22Rv1 (cell line): Measurements from ENCODE around the gene GPR50.

ENCODE experiments used
- H3K27ac ChIP-seq: fragments of 450-650 bp; 2 replicates; pipeline ENCODE4 v1.5.1; 2017
- ZFX ChIP-seq: fragments of 450-650 bp; IDR thresholded peaks from 2 replicates; pipeline ENCODE4 v1.6.1; 2017; ENCODE audit warnings: antibody characterized with exemption, borderline replicate concordance
- TF ChIP-seq, protein P1 (sequence below): fragments of 450-650 bp; IDR thresholded peaks from 2 replicates; pipeline ENCODE4 v1.5.1; 2017; ENCODE audit warnings: mild to moderate bottlenecking

The GPR50 gene

DNA sequence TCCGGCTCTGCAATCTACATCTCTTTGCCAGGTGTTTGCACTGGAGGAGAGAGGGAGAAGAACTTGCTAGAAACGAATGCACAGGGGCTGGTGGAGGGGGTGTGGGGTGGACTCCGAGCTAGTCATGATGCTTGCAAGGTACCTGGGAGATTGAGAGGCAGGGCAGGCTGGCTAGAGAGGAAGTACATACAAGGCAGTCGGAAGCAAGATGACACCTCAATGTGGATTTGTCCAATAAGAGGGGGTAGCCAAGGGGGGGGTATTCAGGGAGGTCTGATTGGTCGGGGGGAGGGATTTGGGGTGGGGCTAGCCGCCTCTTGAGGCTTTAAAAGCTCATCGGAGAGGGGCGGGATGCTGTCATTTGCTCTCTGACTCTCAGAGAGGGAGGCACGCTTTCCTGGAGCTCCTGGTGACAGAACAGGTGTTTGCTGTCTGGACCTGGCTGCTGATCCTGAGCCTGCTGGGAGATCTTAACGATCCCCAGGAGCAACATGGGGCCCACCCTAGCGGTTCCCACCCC lies at the start of gene GPR50:
Gene GPR50 (plus strand): TSS at position 354 of the 520 bp plus-strand sequence. CDS start 138 bp downstream, at position 492.
- no peak for TF ChIP-seq ZFX
- TF ChIP-seq, protein P1, sequence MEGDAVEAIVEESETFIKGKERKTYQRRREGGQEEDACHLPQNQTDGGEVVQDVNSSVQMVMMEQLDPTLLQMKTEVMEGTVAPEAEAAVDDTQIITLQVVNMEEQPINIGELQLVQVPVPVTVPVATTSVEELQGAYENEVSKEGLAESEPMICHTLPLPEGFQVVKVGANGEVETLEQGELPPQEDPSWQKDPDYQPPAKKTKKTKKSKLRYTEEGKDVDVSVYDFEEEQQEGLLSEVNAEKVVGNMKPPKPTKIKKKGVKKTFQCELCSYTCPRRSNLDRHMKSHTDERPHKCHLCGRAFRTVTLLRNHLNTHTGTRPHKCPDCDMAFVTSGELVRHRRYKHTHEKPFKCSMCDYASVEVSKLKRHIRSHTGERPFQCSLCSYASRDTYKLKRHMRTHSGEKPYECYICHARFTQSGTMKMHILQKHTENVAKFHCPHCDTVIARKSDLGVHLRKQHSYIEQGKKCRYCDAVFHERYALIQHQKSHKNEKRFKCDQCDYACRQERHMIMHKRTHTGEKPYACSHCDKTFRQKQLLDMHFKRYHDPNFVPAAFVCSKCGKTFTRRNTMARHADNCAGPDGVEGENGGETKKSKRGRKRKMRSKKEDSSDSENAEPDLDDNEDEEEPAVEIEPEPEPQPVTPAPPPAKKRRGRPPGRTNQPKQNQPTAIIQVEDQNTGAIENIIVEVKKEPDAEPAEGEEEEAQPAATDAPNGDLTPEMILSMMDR = no peak
- no peak within 1 kb of the TSS for H3K27ac ChIP-seq

GRCh38 chrX:151132531-151132930 lies 43.9 kb upstream of the GPR50 start:
- TF ChIP-seq, protein P1 = no peak
- no peak for TF ChIP-seq ZFX

DNA sequence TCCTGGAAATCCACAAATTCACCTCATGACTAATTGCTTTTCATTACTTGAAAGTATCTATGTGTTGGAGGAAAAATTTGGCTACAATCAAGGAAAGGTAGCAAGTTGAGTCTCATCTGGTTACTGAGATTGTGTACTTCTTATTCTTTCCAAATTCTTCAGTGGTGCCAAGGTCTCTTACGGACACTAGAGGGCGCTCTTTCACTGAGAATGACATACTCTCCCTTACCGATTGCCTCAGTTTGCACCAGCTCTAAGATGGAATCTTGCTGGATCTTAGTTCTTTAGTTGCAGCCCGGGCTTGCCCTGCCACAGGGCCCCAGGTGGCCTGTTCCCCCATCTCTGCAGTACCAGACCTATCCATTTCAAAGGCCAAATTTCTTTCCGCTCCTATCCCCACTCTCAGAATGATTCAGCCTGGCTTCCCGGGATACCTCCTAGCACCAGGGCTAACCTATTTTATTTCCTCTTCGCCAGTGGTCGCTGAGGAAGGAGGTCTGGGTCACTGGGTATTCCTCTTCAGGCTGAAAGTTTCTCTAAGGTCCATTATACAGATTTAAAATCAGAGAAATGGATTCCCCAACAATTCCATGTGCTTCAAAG lies 24.6 kb upstream of the GPR50 start:
- TF ChIP-seq, protein P1 = peak; percentile 46
- TF ChIP-seq ZFX = no peak

More at GRCh38 chrX:151132531-151132930, 43.9 kb upstream of the GPR50 start:
- no peak overlapping the region for H3K27ac ChIP-seq

GRCh38 chrX:151153086-151153485 lies 23.3 kb upstream of the GPR50 start:
- H3K27ac ChIP-seq = no peak overlapping the region
- TF ChIP-seq, protein P1 = no peak
- TF ChIP-seq ZFX = no peak

More for the DNA sequence above, 24.6 kb upstream of the GPR50 start:
- H3K27ac ChIP-seq = no peak overlapping the region

DNA sequence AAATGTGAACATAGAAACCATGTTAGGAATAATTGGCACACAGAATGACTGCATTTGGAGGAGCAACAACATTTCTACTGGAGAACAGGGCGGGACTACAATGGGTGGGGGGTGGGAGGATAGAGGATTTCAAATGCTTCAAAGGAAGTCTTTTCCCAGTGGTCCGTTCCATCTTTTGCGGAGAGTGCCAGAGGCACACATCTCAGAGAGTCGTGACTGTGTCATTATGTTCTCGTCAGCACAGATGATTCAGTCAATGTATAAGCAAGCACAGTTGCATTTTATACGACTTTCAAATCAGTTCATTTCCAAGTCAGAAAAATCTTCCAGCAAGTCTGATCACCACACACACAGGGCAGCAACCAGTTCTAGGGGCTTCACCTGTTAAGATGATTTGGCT lies 22.7 kb upstream of the GPR50 start:
- TF ChIP-seq, protein P1 = no peak
- no peak for TF ChIP-seq ZFX
- H3K27ac ChIP-seq = no peak overlapping the region

DNA sequence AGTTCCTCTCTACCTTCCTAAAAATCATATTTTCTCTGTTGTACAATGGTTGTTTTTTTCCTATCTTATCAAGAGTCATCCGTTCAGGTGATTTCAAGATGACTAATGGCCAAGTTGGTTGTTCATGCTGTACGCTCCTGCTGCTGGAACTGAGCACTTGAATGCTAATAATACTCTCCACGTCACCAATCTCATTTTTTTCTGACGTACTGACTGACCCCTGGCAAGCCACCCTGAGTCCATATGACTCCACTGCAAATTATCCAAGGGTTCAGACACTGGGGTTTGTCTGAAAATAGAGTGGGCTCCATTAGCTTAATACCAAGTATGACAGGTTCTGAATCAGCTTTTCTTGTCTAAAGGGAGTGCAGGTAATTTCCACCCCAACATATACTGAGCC lies 21.1 kb upstream of the GPR50 start:
- TF ChIP-seq, protein P1 = no peak
- TF ChIP-seq ZFX = no peak
- H3K27ac ChIP-seq = no peak overlapping the region

DNA sequence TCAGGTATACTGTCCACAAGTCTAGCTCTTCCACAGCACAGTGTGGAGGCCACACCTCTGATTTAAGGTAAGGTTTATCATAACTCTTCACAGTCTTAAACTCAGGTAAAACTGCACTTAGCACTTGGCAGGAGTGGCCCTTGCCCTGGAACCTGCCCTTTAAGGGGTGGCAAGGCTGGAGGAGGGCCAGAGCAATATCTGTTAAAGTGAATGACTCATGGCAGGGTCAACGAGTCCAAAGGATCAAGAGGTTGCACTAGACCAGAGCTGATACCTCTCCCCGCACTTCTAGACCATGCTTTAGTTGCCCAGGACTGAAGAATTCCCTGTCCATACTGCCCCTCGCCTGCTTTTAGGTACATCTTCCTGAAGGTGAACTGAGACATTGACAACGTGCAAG lies 14.7 kb upstream of the GPR50 start:
- H3K27ac ChIP-seq = no peak overlapping the region
- no peak for TF ChIP-seq ZFX
- TF ChIP-seq, protein P1 = no peak
